Measurements from ENCODE around the gene WDR5. TPM values are rescaled to one million over a fixed set of nuclear protein-coding genes. Genes with fewer than 3 reads are reported as not detected.

The WDR5 gene
- polyA plus RNA-seq, 2 of the 4 experiments (the other 2 are of a cell fraction) = 37.9 to 46.0 TPM

DNA sequence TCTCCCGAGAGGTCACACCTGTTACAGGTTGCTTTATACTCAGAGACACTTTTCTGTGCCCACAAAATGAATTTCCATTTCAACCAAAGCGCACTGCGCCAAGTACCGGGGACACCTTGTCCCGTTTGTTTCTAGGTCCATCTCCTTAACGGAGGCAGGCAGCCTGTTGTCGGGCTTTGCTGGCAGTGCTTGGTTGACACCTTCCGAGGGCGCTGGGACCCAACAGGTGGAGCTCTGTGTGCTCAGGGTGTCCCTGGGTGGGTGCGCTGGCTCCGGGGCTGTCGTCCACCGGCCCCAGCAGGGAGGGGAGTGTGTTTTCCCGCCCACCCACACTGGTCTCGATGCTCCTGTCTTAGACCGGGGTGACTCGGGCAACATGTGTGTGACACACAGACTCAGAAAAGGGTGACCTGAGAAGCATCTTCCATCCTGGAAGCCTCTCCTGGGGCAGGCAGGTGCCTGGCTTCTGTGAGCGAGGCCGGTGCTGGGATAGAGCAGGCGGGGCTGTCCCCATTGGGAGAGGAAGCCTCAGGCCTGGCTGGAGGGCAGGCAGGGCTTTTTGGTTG lies 20.0 kb downstream of the WDR5 start:
- no peak for DNase-seq (ENCODE audit: low read depth in 1 of 2, low spot score in 1 of 2)
- Histone ChIP-seq H3K4me2 (no peak overlapping the region), H3K9me3 (no peaks in the 10 kb centered on the region), H3K27ac (no peak overlapping the region), H3K4me3 (no peak overlapping the region), H3K4me1 (no peaks in the 10 kb centered on the region)
- no peak for ATAC-seq
- POLR2A ChIA-PET = no interaction called here
- CTCF ChIA-PET = interaction anchor here (1.1 to 3.7 kb wide), 2 partner anchors 15 kb away, joined by 4 to 16 read pairs; no protein-coding TSS in a partner anchor
- TF ChIP-seq ESRRA (IDR thresholded peaks at IDR 0.05; ENCODE audit: borderline replicate concordance, low read length) = no peak
- no peak for TF ChIP-seq JUNB (IDR thresholded peaks at IDR 0.05)
- no peak for TF ChIP-seq BCL3 (IDR thresholded peaks at IDR 0.05)
- TF ChIP-seq RCOR1 (IDR thresholded peaks at IDR 0.05; ENCODE audit: low read depth, low read length) = no peak
- TF ChIP-seq CHD4 (IDR thresholded peaks at IDR 0.05; ENCODE audit: borderline replicate concordance) = no peak
- no peak for TF ChIP-seq RFX5 (IDR thresholded peaks at IDR 0.05)
- no peak for TF ChIP-seq MAX (IDR thresholded peaks at IDR 0.05)
- no peak for TF ChIP-seq NPAS2 (CRISPR knock-in tag; IDR thresholded peaks at IDR 0.05; ENCODE audit: borderline replicate concordance)
- TF ChIP-seq FOSL2 (IDR thresholded peaks at IDR 0.05) = no peak
- TF ChIP-seq FOSL2 (CRISPR knock-in tag; IDR thresholded peaks at IDR 0.05) = no peak
- no peak for TF ChIP-seq POLR2AphosphoS2 (conservative IDR thresholded peaks at IDR 0.05; ENCODE audit: low read length)
- no peak for TF ChIP-seq NFE2L2 (conservative IDR thresholded peaks at IDR 0.05; ENCODE audit: low read length)
- TF ChIP-seq EHF (CRISPR knock-in tag; IDR thresholded peaks at IDR 0.05) = no peak
- TF ChIP-seq HDAC2 (IDR thresholded peaks at IDR 0.05) = no peak
- FAIRE-seq = no peak
- 96% methylated on average over 20 of the region's 20 CpGs for WGBS (ENCODE audit: missing lambda C conversion rate)

GRCh38 chr9:134156564-134157377 lies 20.9 kb downstream of the WDR5 start:
- no peak overlapping the region for H3K4me3 ChIP-seq
- no peak for TF ChIP-seq CTCF (IDR thresholded peaks at IDR 0.05)
- TF ChIP-seq MAFK (IDR thresholded peaks at IDR 0.05; ENCODE audit: partially characterized antibody) = no peak
- TF ChIP-seq NR3C1 (IDR thresholded peaks at IDR 0.05) = no peak
- no peak for TF ChIP-seq RFX5 (IDR thresholded peaks at IDR 0.05)
- TF ChIP-seq KDM1A (IDR thresholded peaks at IDR 0.05; ENCODE audit: low read depth) = no peak
- no peak for TF ChIP-seq RARB (CRISPR knock-in tag; IDR thresholded peaks at IDR 0.05)
- POLR2A ChIA-PET = no interaction called here
- FAIRE-seq (no peak), ATAC-seq (no peak), DNase-seq (ENCODE audit: low read depth in 1 of 2, low spot score in 1 of 2) (no peak)
- H3K4me2 ChIP-seq = no peak overlapping the region
- no peaks in the 10 kb centered on the region for H3K9me3 ChIP-seq
- CTCF ChIA-PET = interaction anchor here (1.1 to 3.7 kb wide), 2 partner anchors 14 to 16 kb away, joined by 4 to 16 read pairs; no protein-coding TSS in a partner anchor
- H3K4me1 ChIP-seq = no peaks in the 10 kb centered on the region
- 95% methylated on average over 24 of the region's 33 CpGs for WGBS (ENCODE audit: missing lambda C conversion rate)
- H3K27ac ChIP-seq = no peak overlapping the region

DNA sequence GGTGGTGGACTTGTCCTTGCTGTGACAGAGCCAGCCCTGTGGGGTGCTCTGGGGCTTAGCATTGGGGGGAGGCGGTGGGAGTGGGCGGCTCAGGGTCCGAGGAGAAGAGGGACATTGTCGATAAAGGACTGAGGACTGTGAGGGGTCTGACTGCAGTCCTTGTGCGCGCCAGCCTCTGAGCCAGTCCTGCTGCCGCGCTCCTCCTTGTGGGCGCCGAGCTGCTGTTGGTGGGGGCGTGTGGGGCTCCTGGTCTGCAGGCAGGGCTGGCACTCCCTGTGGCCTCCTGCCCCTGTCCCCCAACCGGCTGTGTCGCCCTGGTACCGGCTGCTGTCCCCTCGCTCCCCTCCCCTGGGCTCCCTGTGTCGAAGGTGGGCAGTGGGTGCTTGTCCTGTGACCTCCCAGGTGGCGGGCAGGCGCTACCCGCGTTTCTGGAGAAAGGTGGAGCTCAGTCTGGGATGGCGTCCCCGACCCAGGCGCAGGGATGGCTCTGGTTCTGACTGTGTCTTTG lies 21.6 kb downstream of the WDR5 start:
- Histone ChIP-seq H3K9me3 (no peaks in the 10 kb centered on the region), H3K4me1 (no peaks in the 10 kb centered on the region), H3K27ac (no peak overlapping the region), H3K4me3 (no peak overlapping the region), H3K4me2 (no peak overlapping the region)
- POLR2A ChIA-PET = no interaction called here
- CTCF ChIA-PET = interaction anchor here (1.6 to 3.7 kb wide), 2 partner anchors 13 to 286 kb away, joined by 3 to 16 read pairs; no protein-coding TSS in a partner anchor
- WGBS (ENCODE audit: missing lambda C conversion rate) = 97% methylated on average over 19 of the region's 23 CpGs
- DNase-seq (ENCODE audit: low read depth in 1 of 2, low spot score in 1 of 2) (no peak), FAIRE-seq (no peak), ATAC-seq (no peak)
- TF ChIP-seq MAFK (IDR thresholded peaks at IDR 0.05; ENCODE audit: partially characterized antibody) = no peak
- no peak for TF ChIP-seq RAD21 (conservative IDR thresholded peaks at IDR 0.05 in 1 of 2, IDR thresholded peaks at IDR 0.05 in 1 of 2)
- no peak for TF ChIP-seq CEBPB (IDR thresholded peaks at IDR 0.05)
- TF ChIP-seq HOXB13 (CRISPR knock-in tag; IDR thresholded peaks at IDR 0.05; ENCODE audit: low read depth) = no peak
- TF ChIP-seq USF2 (IDR thresholded peaks at IDR 0.05) = no peak
- TF ChIP-seq RCOR1 (IDR thresholded peaks at IDR 0.05; ENCODE audit: low read depth, low read length) = no peak
- no peak for TF ChIP-seq MYC (IDR thresholded peaks at IDR 0.05; ENCODE audit: borderline replicate concordance, low read length)
- no peak for TF ChIP-seq NR3C1 (IDR thresholded peaks at IDR 0.05)
- TF ChIP-seq ELK1 (IDR thresholded peaks at IDR 0.05; ENCODE audit: low read depth, low read length) = no peak
- TF ChIP-seq ZFP36 (IDR thresholded peaks at IDR 0.05; ENCODE audit: borderline replicate concordance, partially characterized antibody) = no peak
- no peak for TF ChIP-seq EHMT2 (IDR thresholded peaks at IDR 0.05; ENCODE audit: low read depth)
- TF ChIP-seq FOSL2 (IDR thresholded peaks at IDR 0.05) = no peak
- TF ChIP-seq FOSL2 (CRISPR knock-in tag; IDR thresholded peaks at IDR 0.05) = no peak
- no peak for TF ChIP-seq BHLHE40 (IDR thresholded peaks at IDR 0.05; ENCODE audit: low read depth, low read length)
- no peak for TF ChIP-seq KDM1A (IDR thresholded peaks at IDR 0.05; ENCODE audit: low read depth)

Measured in A549 (cell line).